Ishikawa (cell line): Measurements from ENCODE around the gene FABP1.

Experiments used
- CEBPB ChIP-seq: IDR thresholded peaks from 2 replicates; pipeline ENCODE4 v1.6.1; 2012
- CREB1 ChIP-seq: IDR thresholded peaks from 2 replicates; pipeline ENCODE4 v1.6.1; 2012; ENCODE audit warnings: low read depth
- EGR1 ChIP-seq: IDR thresholded peaks from 2 replicates; pipeline ENCODE4 v1.6.1; 2012
- EP300 ChIP-seq: IDR thresholded peaks from 2 replicates; pipeline ENCODE4 v1.6.1; 2012; ENCODE audit warnings: borderline replicate concordance
- FOXM1 ChIP-seq: IDR thresholded peaks from 2 replicates; pipeline ENCODE4 v1.6.1; 2012; ENCODE audit warnings: low read depth, borderline replicate concordance
- MAX ChIP-seq: IDR thresholded peaks from 2 replicates; pipeline ENCODE4 v1.6.1; 2012
- RAD21 ChIP-seq: IDR thresholded peaks from 2 replicates; pipeline ENCODE4 v1.6.1; 2012; ENCODE audit warnings: low read depth
- TAF1 ChIP-seq: IDR thresholded peaks from 2 replicates; pipeline ENCODE4 v1.6.1; 2012; ENCODE audit warnings: low read depth, mild to moderate bottlenecking
- TCF12 ChIP-seq: IDR thresholded peaks from 2 replicates; pipeline ENCODE4 v1.6.1; 2012; ENCODE audit warnings: low read depth
- TEAD4 ChIP-seq: IDR thresholded peaks from 2 replicates; pipeline ENCODE4 v1.6.1; 2012
- YY1 ChIP-seq: IDR thresholded peaks from 2 replicates; pipeline ENCODE4 v1.6.1; 2012; ENCODE audit warnings: low read depth

- TF ChIP-seq EP300 = no peak
- no peak for TF ChIP-seq CREB1
- TF ChIP-seq MAX = no peak
- no peak for TF ChIP-seq TCF12
- no peak for TF ChIP-seq CEBPB
- no peak for TF ChIP-seq TAF1
- no peak for TF ChIP-seq RAD21
- TF ChIP-seq EGR1 = no peak
- no peak for TF ChIP-seq YY1
- no peak for TF ChIP-seq FOXM1
- TF ChIP-seq TEAD4 = no peak
These were observed 3.5 kb upstream of the FABP1 start for GRCh38 chr2:88131201-88131998.
